Smooth muscle cell (in vitro differentiated cells): Measurements from ENCODE around the gene NGF. TPM values are rescaled to one million over a fixed set of nuclear protein-coding genes. Genes with fewer than 3 reads are reported as not detected.

Experiments
- DNase-seq: peaks from one replicate; lab custom pipeline; 2025; ENCODE audit not compliant: unreplicated experiment; lab: John Stamatoyannopoulos, UW
- H2AFZ ChIP-seq: fragments of 200-600 bp; sonication (generic); 2 replicates; pipeline ENCODE4 v1.6.0; 2016; ENCODE audit warnings: antibody characterized with exemption, low read depth, mild to moderate bottlenecking
- H3F3A ChIP-seq: fragments of 200-600 bp; sonication (generic); 2 replicates; pipeline ENCODE4 v1.6.0; 2017; ENCODE audit warnings: antibody characterized with exemption, low read depth
- H3K27ac ChIP-seq: fragments of 200-600 bp; sonication (generic); 2 replicates; pipeline ENCODE4 v1.5.1; 2016; ENCODE audit warnings: low read depth, mild to moderate bottlenecking
- H3K27me3 ChIP-seq: fragments of 200-600 bp; sonication (generic); 2 replicates; pipeline ENCODE4 v1.6.1; 2016; ENCODE audit warnings: low read depth, mild to moderate bottlenecking
- H3K36me3 ChIP-seq: fragments of 200-600 bp; sonication (generic); 2 replicates; pipeline ENCODE4 v1.5.1; 2016; ENCODE audit warnings: low read depth
- H3K4me1 ChIP-seq: fragments of 200-600 bp; sonication (generic); 2 replicates; pipeline ENCODE4 v1.5.1; 2016; ENCODE audit warnings: low read depth
- H3K4me2 ChIP-seq: fragments of 200-600 bp; sonication (generic); 2 replicates; pipeline ENCODE4 v1.6.0; 2016; ENCODE audit warnings: mild to moderate bottlenecking
- H3K4me3 ChIP-seq: fragments of 200-600 bp; sonication (generic); 2 replicates; pipeline ENCODE4 v1.5.1; 2016; ENCODE audit warnings: mild to moderate bottlenecking
- H3K79me2 ChIP-seq: fragments of 200-600 bp; sonication (generic); 2 replicates; pipeline ENCODE4 v1.6.0; 2016; ENCODE audit warnings: low read depth, mild to moderate bottlenecking
- H3K9ac ChIP-seq: fragments of 200-600 bp; sonication (generic); 2 replicates; pipeline ENCODE4 v1.6.0; 2016; ENCODE audit warnings: low read depth
- H3K9me3 ChIP-seq: fragments of 200-600 bp; sonication (generic); replicated peaks from 2 replicates; pipeline ENCODE4 v1.5.1; 2016; ENCODE audit warnings: low read depth
- H4K20me1 ChIP-seq: fragments of 200-600 bp; sonication (generic); 2 replicates; pipeline ENCODE4 v1.6.0; 2016; ENCODE audit warnings: low read depth
- CTCF ChIP-seq: fragments of 200-600 bp; sonication (generic); IDR thresholded peaks from 2 replicates; pipeline ENCODE4 v1.5.1; 2017; ENCODE audit warnings: borderline replicate concordance, mild to moderate bottlenecking, antibody characterized with exemption; ENCODE audit not compliant: insufficient read depth, poor library complexity, severe bottlenecking
- WGBS: methylation state at CpG from one replicate; pipeline ENCODE4 v1.1.7; 2016; ENCODE audit warnings: low lambda C conversion rate; 5-methylcytosine and 5-hydroxymethylcytosine counted together
- polyA plus RNA-seq: library from polyadenylated mRNA; unstranded; fragments of >200 nt; fragmentation: Nextera tagmentation; extraction: Ambion mirVana; gene quantifications from 2 replicates; pipeline ENCODE4 v1.2.1, GENCODE V29; 2016
- total RNA-seq: library from RNA; depleted of rRNA; stranded (reverse); fragments of >200 nt; gene quantifications from 2 replicates; pipeline ENCODE4 v1.2.3, GENCODE V29; 2014

Gene NGF
- total and polyA plus RNA-seq, 2 experiments from 2014 or later, result 0.18 to 1.8 TPM

- H3K36me3 ChIP-seq, result no peaks in the 10 kb centered on the region
- no peak overlapping the region for H3K4me3 ChIP-seq
- H2AFZ ChIP-seq, result no peak overlapping the region
- H3K9ac ChIP-seq, result no peak overlapping the region
- no peaks in the 10 kb centered on the region for H4K20me1 ChIP-seq
- peaks cover 7% of the 10 kb centered on the region for H3K9me3 ChIP-seq
- 51% methylated on average over 8 of the region's 8 CpGs for WGBS
- H3F3A ChIP-seq, result no peaks in the 10 kb centered on the region
- TF ChIP-seq CTCF, result no peak
- DNase-seq, result no peak
- H3K27me3 ChIP-seq, result no peaks in the 10 kb centered on the region
- no peaks in the 10 kb centered on the region for H3K79me2 ChIP-seq
- H3K27ac ChIP-seq, result no peak overlapping the region
- no peaks in the 10 kb centered on the region for H3K4me1 ChIP-seq
- peak overlapping the region; percentile 63 for H3K4me2 ChIP-seq
These were observed 58.0 kb downstream of the NGF start for GRCh38 chr1:115280064-115280463.

- H3K4me2 ChIP-seq, result no peak overlapping the region
- H3F3A ChIP-seq, result no peaks in the 10 kb centered on the region
- no peak for DNase-seq
- no peak overlapping the region for H3K9ac ChIP-seq
- H3K4me3 ChIP-seq, result no peak overlapping the region
- H4K20me1 ChIP-seq, result no peaks in the 10 kb centered on the region
- H3K9me3 ChIP-seq, result peaks cover 7% of the 10 kb centered on the region
- no peak overlapping the region for H2AFZ ChIP-seq
- no peaks in the 10 kb centered on the region for H3K27me3 ChIP-seq
- TF ChIP-seq CTCF, result no peak
- no peaks in the 10 kb centered on the region for H3K36me3 ChIP-seq
- no peaks in the 10 kb centered on the region for H3K79me2 ChIP-seq
- no peak overlapping the region for H3K27ac ChIP-seq
- H3K4me1 ChIP-seq, result no peaks in the 10 kb centered on the region
- 63% methylated on average over 3 of the region's 3 CpGs for WGBS
These were observed 59.8 kb downstream of the NGF start for GRCh38 chr1:115278211-115278610.

- H3K27ac ChIP-seq, result no peak overlapping the region
- H3K4me2 ChIP-seq, result no peak overlapping the region
- H3K27me3 ChIP-seq, result no peaks in the 10 kb centered on the region
- H3K36me3 ChIP-seq, result no peaks in the 10 kb centered on the region
- H3K9ac ChIP-seq, result no peak overlapping the region
- 52% methylated on average over 2 of the region's 2 CpGs for WGBS
- no peaks in the 10 kb centered on the region for H3K79me2 ChIP-seq
- no peaks in the 10 kb centered on the region for H3F3A ChIP-seq
- H3K9me3 ChIP-seq, result peaks cover 7% of the 10 kb centered on the region
- no peak overlapping the region for H3K4me3 ChIP-seq
- no peaks in the 10 kb centered on the region for H4K20me1 ChIP-seq
- H3K4me1 ChIP-seq, result no peaks in the 10 kb centered on the region
- no peak for TF ChIP-seq CTCF
- H2AFZ ChIP-seq, result no peak overlapping the region
- no peak for DNase-seq
These were observed 60.8 kb downstream of the NGF start for GRCh38 chr1:115277276-115277675.

GRCh38 chr1:115275216-115275615, 62.8 kb downstream of the NGF start:
- Histone ChIP-seq H3K36me3 (no peaks in the 10 kb centered on the region), H2AFZ (no peak overlapping the region), H3K79me2 (no peaks in the 10 kb centered on the region), H3F3A (no peaks in the 10 kb centered on the region), H3K4me1 (no peaks in the 10 kb centered on the region), H3K4me2 (no peak overlapping the region), H3K27me3 (no peaks in the 10 kb centered on the region), H3K9me3 (peaks cover 7% of the 10 kb centered on the region), H4K20me1 (no peaks in the 10 kb centered on the region), H3K27ac (no peak overlapping the region), H3K9ac (no peak overlapping the region), H3K4me3 (no peak overlapping the region)
- peak; percentile 25 for TF ChIP-seq CTCF
- no peak for DNase-seq
